HepG2 (cell line): ENCODE results near the gene TSHZ2. TPM values are rescaled to one million over a fixed set of nuclear protein-coding genes. Genes with fewer than 3 reads are reported as not detected.

Experiments used
- ATAC-seq: fragments of 200-7000 bp; cut with Tn5 transposase; 3 replicates; pipeline ENCODE4 v1.9.1; 2020; ENCODE audit warnings: mild to moderate bottlenecking, moderate library complexity
- BruUV-seq: library from RNA; stranded (reverse); fragments of 400-500 nt; replicated peaks from 2 replicates; lab custom pipeline; 2021; lab: Mats Ljungman, UMichigan
- CTCF ChIA-PET: fragments of 300-600 bp; formaldehyde crosslinking; extraction: SDS; loops from one replicate; lab custom pipeline; 2021; ENCODE audit warnings: low total read pairs, inconsistent platforms, low intra/inter-chr PET ratio; lab: Yijun Ruan, JAX
- POLR2A ChIA-PET: fragments of 350-600 bp; sonication (Branson Sonifier 250); formaldehyde crosslinking; loops from one replicate; lab custom pipeline; 2020; ENCODE audit warnings: antibody characterized with exemption, inconsistent platforms; lab: Yijun Ruan, JAX
- DNase-seq: peaks from one replicate; pipeline ENCODE4 v3.0.0-alpha.2; 2015; ENCODE audit warnings: low spot score
- FAIRE-seq: peaks from 3 replicates; lab custom pipeline; 2011; peaks lifted over from hg19 to GRCh38; lab: Jason Lieb, UNC
- H2AFZ ChIP-seq: one replicate; pipeline ENCODE4 v1.6.1; 2011; ENCODE audit warnings: low read length, inconsistent platforms
- H3K27ac ChIP-seq: fragments of 300-600 bp; 3 replicates; pipeline ENCODE4 v1.8.0; 2011; ENCODE audit warnings: mixed run types, mild to moderate bottlenecking, mixed read lengths, low read length, inconsistent platforms; ENCODE audit not compliant: insufficient read depth; ENCODE audit errors: extremely low read length
- H3K27me3 ChIP-seq, 2 experiments: fragments of 200-600 bp in 1 of 2; 2 replicates in 1 of 2; 3 replicates in 1 of 2; pipeline versions ENCODE4 v1.6.0 to v1.8.0; 2011; ENCODE audit warnings: low read length in 2 of 2, mild to moderate bottlenecking in 2 of 2, moderate library complexity in 2 of 2, inconsistent platforms in 1 of 2; ENCODE audit not compliant: insufficient read depth in 2 of 2, control insufficient read depth in 1 of 2
- H3K36me3 ChIP-seq, 2 experiments: fragments of 200-600 bp in 1 of 2; replicated peaks in 1 of 2; 2 replicates in 1 of 2; 3 replicates in 1 of 2; pipeline versions ENCODE4 v1.5.1 to v1.8.0; 2011; ENCODE audit warnings: low read length in 2 of 2, inconsistent platforms in 1 of 2; ENCODE audit not compliant: insufficient read depth in 2 of 2, control insufficient read depth in 1 of 2
- H3K4me1 ChIP-seq: 2 replicates; pipeline ENCODE4 v1.5.1; 2012; ENCODE audit warnings: low read length, inconsistent platforms; ENCODE audit not compliant: insufficient read depth
- H3K4me2 ChIP-seq: 2 replicates; pipeline ENCODE4 v1.6.0; 2011; ENCODE audit warnings: low read depth, low read length, inconsistent platforms
- H3K4me3 ChIP-seq, 3 experiments: fragments of 200-600 bp in 1 of 3; sonication (generic), shearing (Covaris generic) in 1 of 3; replicated peaks in 1 of 3; 2 replicates each; pipeline ENCODE4 v1.5.1; 2011 to 2016; ENCODE audit warnings: low read length in 3 of 3, inconsistent platforms in 2 of 3, low read depth in 2 of 3, mild to moderate bottlenecking in 2 of 3, control low read depth in 1 of 3, mixed read lengths in 1 of 3; ENCODE audit not compliant: insufficient read depth in 1 of 3
- H3K79me2 ChIP-seq: one replicate; pipeline ENCODE4 v1.6.1; 2011; ENCODE audit warnings: low read length, inconsistent platforms; ENCODE audit not compliant: insufficient read depth
- H3K9ac ChIP-seq: 2 replicates; pipeline ENCODE4 v1.6.0; 2011; ENCODE audit warnings: mild to moderate bottlenecking, low read depth, low read length, inconsistent platforms; ENCODE audit not compliant: insufficient read depth
- H3K9me3 ChIP-seq: 2 replicates; pipeline ENCODE4 v1.5.1; 2012; ENCODE audit warnings: mild to moderate bottlenecking, low read length
- H4K20me1 ChIP-seq: 2 replicates; pipeline ENCODE4 v1.6.0; 2011; ENCODE audit warnings: inconsistent platforms, mild to moderate bottlenecking, low read length, moderate library complexity; ENCODE audit not compliant: insufficient read depth
- ARHGAP35 ChIP-seq: sonication (generic); formaldehyde crosslinking; IDR thresholded peaks from 2 replicates; pipeline ENCODE4 v1.9.0; 2022; ENCODE audit warnings: mild to moderate bottlenecking, inconsistent platforms, moderate library complexity, missing genetic modification reagents, borderline replicate concordance
- ATF1 ChIP-seq: IDR thresholded peaks from 2 replicates; pipeline ENCODE4 v1.6.1; 2016; ENCODE audit warnings: mild to moderate bottlenecking, control low read depth
- CAMTA2 ChIP-seq: sonication (generic); formaldehyde crosslinking; IDR thresholded peaks from 2 replicates; pipeline ENCODE4 v1.4.0; 2020; ENCODE audit warnings: mild to moderate bottlenecking, missing genetic modification reagents, borderline replicate concordance
- CHCHD3 ChIP-seq: sonication (generic); formaldehyde crosslinking; IDR thresholded peaks from 2 replicates; pipeline ENCODE4 v1.8.0; 2022; ENCODE audit warnings: mild to moderate bottlenecking, missing genetic modification reagents, moderate library complexity
- FOXJ3 ChIP-seq: sonication (generic); formaldehyde crosslinking; IDR thresholded peaks from 2 replicates; pipeline ENCODE4 v1.4.0; 2020; ENCODE audit warnings: missing genetic modification reagents, mild to moderate bottlenecking, borderline replicate concordance
- HNF4A ChIP-seq: sonication (generic); formaldehyde crosslinking; IDR thresholded peaks from 2 replicates; pipeline ENCODE4 v1.4.0; 2020; ENCODE audit warnings: missing genetic modification reagents
- NFKB2 ChIP-seq: sonication (generic); formaldehyde crosslinking; IDR thresholded peaks from 2 replicates; pipeline ENCODE4 v1.4.0; 2020; ENCODE audit warnings: missing genetic modification reagents, borderline replicate concordance
- RFX5 ChIP-seq: IDR thresholded peaks from 2 replicates; pipeline ENCODE4 v1.6.1; 2011; ENCODE audit warnings: low read depth, low read length, improper control_type of control experiment
- SCMH1 ChIP-seq: sonication (generic); formaldehyde crosslinking; IDR thresholded peaks from 2 replicates; pipeline ENCODE4 v1.9.0; 2021; ENCODE audit warnings: missing genetic modification reagents, mild to moderate bottlenecking, borderline replicate concordance
- TBX2 ChIP-seq: sonication (generic); formaldehyde crosslinking; IDR thresholded peaks from 2 replicates; pipeline ENCODE4 v1.5.0; 2020; ENCODE audit warnings: missing genetic modification reagents, mild to moderate bottlenecking, borderline replicate concordance
- YY1 ChIP-seq: IDR thresholded peaks from 2 replicates; pipeline ENCODE4 v1.6.1; 2011; ENCODE audit warnings: low read length, low read depth, moderate library complexity, mild to moderate bottlenecking; ENCODE audit not compliant: insufficient read depth, insufficient replicate concordance
- ZBTB7B ChIP-seq: sonication (generic); formaldehyde crosslinking; IDR thresholded peaks from 2 replicates; pipeline ENCODE4 v1.4.0; 2020; ENCODE audit warnings: missing genetic modification reagents
- ZNF205 ChIP-seq: IDR thresholded peaks from 2 replicates; pipeline ENCODE4 v1.6.1; 2018; ENCODE audit warnings: missing biosample characterization, missing genetic modification reagents
- ZNF580 ChIP-seq: IDR thresholded peaks from 2 replicates; pipeline ENCODE4 v1.6.1; 2016; ENCODE audit warnings: low read depth, borderline replicate concordance
- ZNF788 ChIP-seq: sonication (generic); formaldehyde crosslinking; IDR thresholded peaks from 2 replicates; pipeline ENCODE4 v1.5.0; 2020; ENCODE audit warnings: mild to moderate bottlenecking, missing genetic modification reagents, borderline replicate concordance
- WGBS: methylation state at CpG from one replicate; pipeline ENCODE4 v1.1.6; 2017; ENCODE audit warnings: low lambda C conversion rate; 5-methylcytosine and 5-hydroxymethylcytosine counted together
- in situ Hi-C: cut with HindIII; loops from 2 replicates; pipeline ENCODE4 v1.10.0; 2017; ENCODE audit warnings: low pct_unique_long_range_greater_than_20kb; ENCODE audit not compliant: extremely low pct_ligation_motif_present
- intact Hi-C: fragments of 100-400 bp; cut with micrococcal nuclease; formaldehyde crosslinking; loops from one replicate; pipeline ENCODE4 v1.10.0; 2022; ENCODE audit not compliant: unreplicated experiment
- polyA plus RNA-seq, 8 experiments: library from polyadenylated mRNA; depleted of rRNA in 3 of 8; stranded (reverse) in 7 of 8; unstranded in 1 of 8; fragments of >200 nt; fragmentation: Illumina TruSeq in 4 of 8; extraction: Trizol in 4 of 8; gene quantifications; 2 replicates each; pipeline versions ENCODE4 v1.2.1 to v1.2.3, GENCODE V29; 2011 to 2016; ENCODE audit warnings: low read depth in 4 of 8, missing spikeins in 1 of 8, mixed read lengths in 1 of 8; ENCODE audit not compliant: insufficient read depth in 1 of 8
- total RNA-seq, 5 experiments: library from RNA; depleted of rRNA; stranded (reverse); fragments of >200 nt; fragmentation: Illumina TruSeq; extraction: Trizol; gene quantifications; 2 replicates each; pipeline ENCODE4 v1.2.3, GENCODE V29; 2016; ENCODE audit warnings: low read depth in 1 of 5
- TF ChIP-seq, protein P1 (sequence below): sonication (generic); formaldehyde crosslinking; IDR thresholded peaks from 2 replicates; pipeline ENCODE4 v1.5.0; 2020; ENCODE audit warnings: missing genetic modification reagents
- TF ChIP-seq, protein P2 (sequence below): sonication (generic); formaldehyde crosslinking; IDR thresholded peaks from 2 replicates; pipeline ENCODE4 v1.4.0; 2020; ENCODE audit warnings: missing genetic modification reagents

Gene TSHZ2
- total and polyA plus RNA-seq, 2 of the 13 experiments (the other 11 are each of a cell fraction or from before 2014, with no cell fraction given) = 0.01 TPM; not detected in 1

- TF ChIP-seq, protein P1, sequence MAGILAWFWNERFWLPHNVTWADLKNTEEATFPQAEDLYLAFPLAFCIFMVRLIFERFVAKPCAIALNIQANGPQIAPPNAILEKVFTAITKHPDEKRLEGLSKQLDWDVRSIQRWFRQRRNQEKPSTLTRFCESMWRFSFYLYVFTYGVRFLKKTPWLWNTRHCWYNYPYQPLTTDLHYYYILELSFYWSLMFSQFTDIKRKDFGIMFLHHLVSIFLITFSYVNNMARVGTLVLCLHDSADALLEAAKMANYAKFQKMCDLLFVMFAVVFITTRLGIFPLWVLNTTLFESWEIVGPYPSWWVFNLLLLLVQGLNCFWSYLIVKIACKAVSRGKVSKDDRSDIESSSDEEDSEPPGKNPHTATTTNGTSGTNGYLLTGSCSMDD (CRISPR knock-in tag) = no peak
Observed at GRCh38 chr20:53488775-53489272, 516.7 kb downstream of the TSHZ2 start (continued).

DNA sequence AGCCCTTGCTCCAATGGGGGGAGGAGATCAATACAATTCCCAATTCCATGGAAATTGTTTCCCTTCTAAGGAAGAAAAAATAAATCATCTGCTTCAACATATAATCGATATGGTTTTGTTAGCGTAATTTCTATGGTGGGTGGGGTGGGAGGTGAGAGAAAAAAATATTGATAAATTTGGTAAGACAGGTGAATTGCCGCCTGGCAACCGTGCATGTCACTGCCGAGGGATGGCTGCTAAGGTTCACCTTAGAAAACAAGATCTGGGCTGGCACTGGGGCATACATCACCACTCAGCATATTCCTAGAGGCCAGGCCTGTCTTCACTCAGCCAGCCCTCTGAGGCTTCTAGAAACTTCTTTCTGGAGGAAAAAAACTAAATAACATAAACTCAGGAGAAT is 517.4 kb downstream of the TSHZ2 start:
- no peak for FAIRE-seq
- POLR2A ChIA-PET = no interaction called here

GRCh38 chr20:53490620-53491019 is 518.5 kb downstream of the TSHZ2 start:
- no peaks in the 10 kb centered on the region; a peak in 1 of 5 replicates for H3K36me3 ChIP-seq
- CTCF ChIA-PET = no interaction called here
- WGBS = 78% methylated on average over 3 of the region's 3 CpGs
- intact Hi-C loops = no loop called here
- H3K4me2 ChIP-seq = no peak overlapping the region
- peaks cover 26% of the 10 kb centered on the region for H3K4me1 ChIP-seq
- no peak overlapping the region for H2AFZ ChIP-seq
- ATAC-seq (no peak), FAIRE-seq (no peak), DNase-seq (no peak)
- no TSS peak for BruUV-seq
- H4K20me1 ChIP-seq = no peaks in the 10 kb centered on the region
- H3K9me3 ChIP-seq = no peaks in the 10 kb centered on the region
- in situ Hi-C loops = no loop called here
- no peaks in the 10 kb centered on the region for H3K79me2 ChIP-seq
- POLR2A ChIA-PET = no interaction called here
- H3K27me3 ChIP-seq = no peaks in the 10 kb centered on the region
- no peak overlapping the region for H3K4me3 ChIP-seq
- no peak overlapping the region for H3K27ac ChIP-seq
- H3K9ac ChIP-seq = no peak overlapping the region
- TF ChIP-seq, protein P2, sequence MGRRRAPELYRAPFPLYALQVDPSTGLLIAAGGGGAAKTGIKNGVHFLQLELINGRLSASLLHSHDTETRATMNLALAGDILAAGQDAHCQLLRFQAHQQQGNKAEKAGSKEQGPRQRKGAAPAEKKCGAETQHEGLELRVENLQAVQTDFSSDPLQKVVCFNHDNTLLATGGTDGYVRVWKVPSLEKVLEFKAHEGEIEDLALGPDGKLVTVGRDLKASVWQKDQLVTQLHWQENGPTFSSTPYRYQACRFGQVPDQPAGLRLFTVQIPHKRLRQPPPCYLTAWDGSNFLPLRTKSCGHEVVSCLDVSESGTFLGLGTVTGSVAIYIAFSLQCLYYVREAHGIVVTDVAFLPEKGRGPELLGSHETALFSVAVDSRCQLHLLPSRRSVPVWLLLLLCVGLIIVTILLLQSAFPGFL (CRISPR knock-in tag) = no peak
- TF ChIP-seq HNF4A (no peak), YY1 (no peak), CAMTA2 (CRISPR knock-in tag) (no peak), ZNF580 (CRISPR knock-in tag) (no peak), CHCHD3 (CRISPR knock-in tag) (no peak), ZNF788 (CRISPR knock-in tag) (no peak), ZBTB7B (CRISPR knock-in tag) (no peak), ARHGAP35 (CRISPR knock-in tag) (no peak), FOXJ3 (CRISPR knock-in tag) (no peak), NFKB2 (CRISPR knock-in tag) (no peak), SCMH1 (CRISPR knock-in tag) (no peak), ATF1 (CRISPR knock-in tag) (no peak), TBX2 (CRISPR knock-in tag) (no peak)

More for the DNA sequence above, 517.4 kb downstream of the TSHZ2 start:
- H3K27me3 ChIP-seq = no peaks in the 10 kb centered on the region
- H3K79me2 ChIP-seq = no peaks in the 10 kb centered on the region
- peaks cover 26% of the 10 kb centered on the region for H3K4me1 ChIP-seq
- no peaks in the 10 kb centered on the region for H3K9me3 ChIP-seq
- H3K9ac ChIP-seq = no peak overlapping the region
- WGBS = 58% methylated on average over 5 of the region's 5 CpGs
- DNase-seq (no peak), ATAC-seq (no peak)
- H3K4me2 ChIP-seq = no peak overlapping the region
- H3K36me3 ChIP-seq = no peaks in the 10 kb centered on the region
- no TSS peak for BruUV-seq
- no peak overlapping the region for H2AFZ ChIP-seq
- H4K20me1 ChIP-seq = no peaks in the 10 kb centered on the region
- CTCF ChIA-PET = no interaction called here
- H3K4me3 ChIP-seq = no peak overlapping the region
- no peak overlapping the region for H3K27ac ChIP-seq
- intact Hi-C loops (no loop called here), in situ Hi-C loops (no loop called here)
- TF ChIP-seq ZNF205 (no peak), RFX5 (peak; percentile 21; the same call in 1 of the 2 replicates)
- TF ChIP-seq, all 625 proteins: peak for 1
